Measurements from ENCODE around the gene CD200R1.

GRCh38 chr3:112974894-112975293 lies at the start of gene CD200R1:
- no peak for TF ChIP-seq CTCF (conservative IDR thresholded peaks at IDR 0.05; ENCODE audit: low read depth in 2 of 2)
- no peak for TF ChIP-seq CREB1 (CRISPR knock-in tag; IDR thresholded peaks at IDR 0.05; ENCODE audit: low read depth)
- TF ChIP-seq EZH2 (IDR thresholded peaks at IDR 0.05; ENCODE audit: low read depth, unreplicated experiment), result no peak
- TF ChIP-seq REST (IDR thresholded peaks at IDR 0.05; ENCODE audit: unreplicated experiment), result no peak
- no peak for TF ChIP-seq POLR2AphosphoS5 (IDR thresholded peaks at IDR 0.05; ENCODE audit: low read depth)
- TF ChIP-seq JUNB (IDR thresholded peaks at IDR 0.05; ENCODE audit: unreplicated experiment), result no peak
- no peak for TF ChIP-seq ZNF331 (CRISPR knock-in tag; IDR thresholded peaks at IDR 0.05; ENCODE audit: low read depth)
- no peak for TF ChIP-seq ZNF462 (CRISPR knock-in tag; IDR thresholded peaks at IDR 0.05)
- TF ChIP-seq ETS1 (IDR thresholded peaks at IDR 0.05), result no peak
- no peak for TF ChIP-seq NANOG (IDR thresholded peaks at IDR 0.05; ENCODE audit: borderline replicate concordance)
- TF ChIP-seq EZH2phosphoT487 (IDR thresholded peaks at IDR 0.05; ENCODE audit: unreplicated experiment), result no peak
- no peak for TF ChIP-seq ZNF114 (CRISPR knock-in tag; IDR thresholded peaks at IDR 0.05)
- no peak for TF ChIP-seq STAT1 (IDR thresholded peaks at IDR 0.05; ENCODE audit: unreplicated experiment)

All from GM23338 (cell line).